HepG2 (cell line): ENCODE data around the gene HBE1. TPM values are rescaled to one million over a fixed set of nuclear protein-coding genes. Genes with fewer than 3 reads are reported as not detected.

ENCODE experiments used
- ATAC-seq: fragments of 200-7000 bp; cut with Tn5 transposase; 3 replicates; pipeline ENCODE4 v1.9.1; 2020; ENCODE audit warnings: mild to moderate bottlenecking, moderate library complexity
- BruUV-seq: library from RNA; stranded (reverse); fragments of 400-500 nt; replicated peaks from 2 replicates; lab custom pipeline; 2021; lab: Mats Ljungman, UMichigan
- CTCF ChIA-PET: fragments of 300-600 bp; formaldehyde crosslinking; extraction: SDS; loops from one replicate; lab custom pipeline; 2021; ENCODE audit warnings: low total read pairs, inconsistent platforms, low intra/inter-chr PET ratio; lab: Yijun Ruan, JAX
- POLR2A ChIA-PET: fragments of 350-600 bp; sonication (Branson Sonifier 250); formaldehyde crosslinking; loops from one replicate; lab custom pipeline; 2020; ENCODE audit warnings: antibody characterized with exemption, inconsistent platforms; lab: Yijun Ruan, JAX
- DNase-seq: peaks from one replicate; pipeline ENCODE4 v3.0.0-alpha.2; 2015; ENCODE audit warnings: low spot score
- FAIRE-seq: peaks from 3 replicates; lab custom pipeline; 2011; peaks lifted over from hg19 to GRCh38; lab: Jason Lieb, UNC
- H2AFZ ChIP-seq: one replicate; pipeline ENCODE4 v1.6.1; 2011; ENCODE audit warnings: low read length, inconsistent platforms
- H3K27ac ChIP-seq: fragments of 300-600 bp; 3 replicates; pipeline ENCODE4 v1.8.0; 2011; ENCODE audit warnings: mixed run types, mild to moderate bottlenecking, mixed read lengths, low read length, inconsistent platforms; ENCODE audit not compliant: insufficient read depth; ENCODE audit errors: extremely low read length
- H3K27me3 ChIP-seq, 2 experiments: fragments of 200-600 bp in 1 of 2; 2 replicates in 1 of 2; 3 replicates in 1 of 2; pipeline versions ENCODE4 v1.6.0 to v1.8.0; 2011; ENCODE audit warnings: low read length in 2 of 2, mild to moderate bottlenecking in 2 of 2, moderate library complexity in 2 of 2, inconsistent platforms in 1 of 2; ENCODE audit not compliant: insufficient read depth in 2 of 2, control insufficient read depth in 1 of 2
- H3K36me3 ChIP-seq, 2 experiments: fragments of 200-600 bp in 1 of 2; replicated peaks in 1 of 2; 2 replicates in 1 of 2; 3 replicates in 1 of 2; pipeline versions ENCODE4 v1.5.1 to v1.8.0; 2011; ENCODE audit warnings: low read length in 2 of 2, inconsistent platforms in 1 of 2; ENCODE audit not compliant: insufficient read depth in 2 of 2, control insufficient read depth in 1 of 2
- H3K4me1 ChIP-seq: 2 replicates; pipeline ENCODE4 v1.5.1; 2012; ENCODE audit warnings: low read length, inconsistent platforms; ENCODE audit not compliant: insufficient read depth
- H3K4me2 ChIP-seq: 2 replicates; pipeline ENCODE4 v1.6.0; 2011; ENCODE audit warnings: low read depth, low read length, inconsistent platforms
- H3K4me3 ChIP-seq, 3 experiments: fragments of 200-600 bp in 1 of 3; sonication (generic), shearing (Covaris generic) in 1 of 3; replicated peaks in 1 of 3; 2 replicates each; pipeline ENCODE4 v1.5.1; 2011 to 2016; ENCODE audit warnings: low read length in 3 of 3, inconsistent platforms in 2 of 3, low read depth in 2 of 3, mild to moderate bottlenecking in 2 of 3, control low read depth in 1 of 3, mixed read lengths in 1 of 3; ENCODE audit not compliant: insufficient read depth in 1 of 3
- H3K79me2 ChIP-seq: one replicate; pipeline ENCODE4 v1.6.1; 2011; ENCODE audit warnings: low read length, inconsistent platforms; ENCODE audit not compliant: insufficient read depth
- H3K9ac ChIP-seq: 2 replicates; pipeline ENCODE4 v1.6.0; 2011; ENCODE audit warnings: mild to moderate bottlenecking, low read depth, low read length, inconsistent platforms; ENCODE audit not compliant: insufficient read depth
- H3K9me3 ChIP-seq: 2 replicates; pipeline ENCODE4 v1.5.1; 2012; ENCODE audit warnings: mild to moderate bottlenecking, low read length
- H4K20me1 ChIP-seq: 2 replicates; pipeline ENCODE4 v1.6.0; 2011; ENCODE audit warnings: inconsistent platforms, mild to moderate bottlenecking, low read length, moderate library complexity; ENCODE audit not compliant: insufficient read depth
- GATAD1 ChIP-seq: IDR thresholded peaks from 2 replicates; pipeline ENCODE4 v1.6.1; 2016; ENCODE audit warnings: missing genetic modification reagents, missing compliant biosample characterization
- IKZF4 ChIP-seq: sonication (generic); formaldehyde crosslinking; IDR thresholded peaks from 2 replicates; pipeline ENCODE4 v1.5.1; 2020; ENCODE audit warnings: borderline replicate concordance, mild to moderate bottlenecking, low read depth, missing genetic modification reagents; ENCODE audit errors: not compliant biosample characterization
- MLLT10 ChIP-seq: sonication (generic); formaldehyde crosslinking; IDR thresholded peaks from 2 replicates; pipeline ENCODE4 v1.4.0; 2020; ENCODE audit warnings: missing genetic modification reagents
- RNF219 ChIP-seq: sonication (generic); formaldehyde crosslinking; IDR thresholded peaks from 2 replicates; pipeline ENCODE4 v1.5.0; 2020; ENCODE audit warnings: mild to moderate bottlenecking, missing genetic modification reagents
- ZFP41 ChIP-seq: sonication (generic); formaldehyde crosslinking; IDR thresholded peaks from 2 replicates; pipeline ENCODE4 v1.4.0; 2020; ENCODE audit warnings: mild to moderate bottlenecking, missing genetic modification reagents, borderline replicate concordance
- ZNF260 ChIP-seq: sonication (generic); formaldehyde crosslinking; IDR thresholded peaks from 2 replicates; pipeline ENCODE4 v1.4.0; 2020; ENCODE audit warnings: missing genetic modification reagents, low read depth, mild to moderate bottlenecking, borderline replicate concordance
- ZNF431 ChIP-seq: sonication (generic); formaldehyde crosslinking; IDR thresholded peaks from 2 replicates; pipeline ENCODE4 v1.9.0; 2022; ENCODE audit warnings: missing genetic modification reagents, low read depth, mild to moderate bottlenecking, borderline replicate concordance
- ZNF790 ChIP-seq: sonication (generic); formaldehyde crosslinking; IDR thresholded peaks from 2 replicates; pipeline ENCODE4 v1.8.0; 2022; ENCODE audit warnings: missing genetic modification reagents, mild to moderate bottlenecking, borderline replicate concordance
- ZXDC ChIP-seq: sonication (generic); formaldehyde crosslinking; IDR thresholded peaks from 2 replicates; pipeline ENCODE4 v1.5.0; 2020; ENCODE audit warnings: mild to moderate bottlenecking, missing genetic modification reagents
- WGBS: methylation state at CpG from one replicate; pipeline ENCODE4 v1.1.6; 2017; ENCODE audit warnings: low lambda C conversion rate; 5-methylcytosine and 5-hydroxymethylcytosine counted together
- in situ Hi-C: cut with HindIII; loops from 2 replicates; pipeline ENCODE4 v1.10.0; 2017; ENCODE audit warnings: low pct_unique_long_range_greater_than_20kb; ENCODE audit not compliant: extremely low pct_ligation_motif_present
- intact Hi-C: fragments of 100-400 bp; cut with micrococcal nuclease; formaldehyde crosslinking; loops from one replicate; pipeline ENCODE4 v1.10.0; 2022; ENCODE audit not compliant: unreplicated experiment
- polyA plus RNA-seq, 8 experiments: library from polyadenylated mRNA; depleted of rRNA in 3 of 8; stranded (reverse) in 7 of 8; unstranded in 1 of 8; fragments of >200 nt; fragmentation: Illumina TruSeq in 4 of 8; extraction: Trizol in 4 of 8; gene quantifications; 2 replicates each; pipeline versions ENCODE4 v1.2.1 to v1.2.3, GENCODE V29; 2011 to 2016; ENCODE audit warnings: low read depth in 4 of 8, missing spikeins in 1 of 8, mixed read lengths in 1 of 8; ENCODE audit not compliant: insufficient read depth in 1 of 8
- total RNA-seq, 5 experiments: library from RNA; depleted of rRNA; stranded (reverse); fragments of >200 nt; fragmentation: Illumina TruSeq; extraction: Trizol; gene quantifications; 2 replicates each; pipeline ENCODE4 v1.2.3, GENCODE V29; 2016; ENCODE audit warnings: low read depth in 1 of 5

Gene HBE1
- total and polyA plus RNA-seq, 2 of the 13 experiments (the other 11 are each of a cell fraction or from before 2014, with no cell fraction given), result 0.24 to 0.35 TPM

GRCh38 chr11:5283086-5283485 is 13.3 kb upstream of the HBE1 start:
- intact Hi-C loops, result no loop called here
- no peak overlapping the region for H3K4me3 ChIP-seq
- DNase-seq (no peak), FAIRE-seq (no peak), ATAC-seq (no peak)
- no TSS peak for BruUV-seq
- H3K27ac ChIP-seq, result no peak overlapping the region
- no peaks in the 10 kb centered on the region for H4K20me1 ChIP-seq
- in situ Hi-C loops, result no loop called here
- no peaks in the 10 kb centered on the region for H3K4me1 ChIP-seq
- no peaks in the 10 kb centered on the region for H3K9me3 ChIP-seq
- H3K9ac ChIP-seq, result no peak overlapping the region
- TF ChIP-seq MLLT10, result no peak
- no peak for TF ChIP-seq IKZF4 (CRISPR knock-in tag)
- no peak for TF ChIP-seq ZNF260 (CRISPR knock-in tag)
- TF ChIP-seq ZXDC (CRISPR knock-in tag), result no peak
- no peak for TF ChIP-seq ZFP41 (CRISPR knock-in tag)
- TF ChIP-seq ZNF431 (CRISPR knock-in tag), result no peak
- TF ChIP-seq RNF219 (CRISPR knock-in tag), result no peak
- TF ChIP-seq ZNF790, result no peak
- no peak for TF ChIP-seq GATAD1 (CRISPR knock-in tag)
- H3K36me3 ChIP-seq, result no peaks in the 10 kb centered on the region
- ChIA-PET POLR2A (no interaction called here), CTCF (no interaction called here)
- H3K27me3 ChIP-seq, result no peaks in the 10 kb centered on the region
- WGBS, result 5% methylated on average over 3 of the region's 3 CpGs
- no peak overlapping the region for H3K4me2 ChIP-seq
- H3K79me2 ChIP-seq, result no peaks in the 10 kb centered on the region
- H2AFZ ChIP-seq, result no peak overlapping the region
